Endothelial cell of umbilical vein (primary cell): Measurements from ENCODE around the gene HTRA3.

ENCODE experiments used
- EZH2 ChIP-seq: IDR thresholded peaks from 2 replicates; pipeline ENCODE4 v1.6.1; 2012; ENCODE audit warnings: borderline replicate concordance, low read depth, mild to moderate bottlenecking, moderate library complexity, low read length, inconsistent platforms; ENCODE audit not compliant: severe bottlenecking
- TF ChIP-seq, protein P1 (sequence below): IDR thresholded peaks from 2 replicates; pipeline ENCODE4 v1.6.1; 2011; ENCODE audit not compliant: insufficient read depth, insufficient read length
- TF ChIP-seq, protein P2 (sequence below), 2 donors: IDR thresholded peaks; 1 replicate in 1 of 2; 2 replicates in 1 of 2; pipeline ENCODE4 v1.5.1; 2011; ENCODE audit warnings: low read length in 2 of 2, mild to moderate bottlenecking in 2 of 2, moderate library complexity in 2 of 2, control low read depth in 1 of 2, inconsistent platforms in 1 of 2, low read depth in 1 of 2; ENCODE audit not compliant: insufficient read depth in 1 of 2; ENCODE audit errors: extremely low read depth in 1 of 2

DNA sequence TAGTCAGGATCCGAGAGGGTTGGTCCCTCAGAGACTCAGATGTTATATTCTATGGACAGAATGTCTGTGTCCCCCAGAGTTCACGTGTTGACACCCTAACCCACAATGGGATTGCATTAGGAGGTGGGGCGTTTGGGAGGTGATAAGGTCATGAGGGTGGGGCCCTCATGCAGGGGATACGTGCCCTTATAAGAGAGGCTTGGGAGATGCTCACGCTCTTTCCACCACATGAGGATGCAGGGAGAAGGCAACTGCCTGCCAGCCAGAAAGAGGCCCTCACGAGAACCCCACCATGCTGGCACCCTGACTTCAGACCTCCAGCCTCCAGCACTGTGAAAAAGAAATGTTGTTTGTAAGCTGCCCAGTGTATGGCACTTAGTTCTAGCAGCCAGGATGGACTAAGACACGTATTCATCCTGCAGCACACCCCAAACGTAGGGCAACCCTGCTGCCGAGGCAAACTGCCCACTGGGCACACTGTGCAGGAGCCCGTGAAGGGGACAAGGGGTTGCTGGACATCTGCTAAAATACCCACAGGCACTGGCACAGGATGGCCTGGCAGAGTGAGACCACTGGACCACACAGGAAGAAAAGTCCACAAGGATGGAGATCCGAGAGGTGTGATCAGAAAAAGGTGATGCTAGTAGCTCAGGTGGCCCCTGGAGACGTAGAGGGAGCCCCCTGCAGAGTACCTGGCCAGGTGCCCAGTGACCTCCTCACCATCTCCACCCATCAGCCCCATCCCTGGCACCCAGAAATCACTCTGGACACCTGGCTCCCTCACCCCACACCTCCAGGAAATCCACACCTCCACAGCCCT, 62.7 kb downstream of the HTRA3 start:
- TF ChIP-seq, protein P1, sequence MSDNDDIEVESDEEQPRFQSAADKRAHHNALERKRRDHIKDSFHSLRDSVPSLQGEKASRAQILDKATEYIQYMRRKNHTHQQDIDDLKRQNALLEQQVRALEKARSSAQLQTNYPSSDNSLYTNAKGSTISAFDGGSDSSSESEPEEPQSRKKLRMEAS = no peak
- TF ChIP-seq, protein P2, sequence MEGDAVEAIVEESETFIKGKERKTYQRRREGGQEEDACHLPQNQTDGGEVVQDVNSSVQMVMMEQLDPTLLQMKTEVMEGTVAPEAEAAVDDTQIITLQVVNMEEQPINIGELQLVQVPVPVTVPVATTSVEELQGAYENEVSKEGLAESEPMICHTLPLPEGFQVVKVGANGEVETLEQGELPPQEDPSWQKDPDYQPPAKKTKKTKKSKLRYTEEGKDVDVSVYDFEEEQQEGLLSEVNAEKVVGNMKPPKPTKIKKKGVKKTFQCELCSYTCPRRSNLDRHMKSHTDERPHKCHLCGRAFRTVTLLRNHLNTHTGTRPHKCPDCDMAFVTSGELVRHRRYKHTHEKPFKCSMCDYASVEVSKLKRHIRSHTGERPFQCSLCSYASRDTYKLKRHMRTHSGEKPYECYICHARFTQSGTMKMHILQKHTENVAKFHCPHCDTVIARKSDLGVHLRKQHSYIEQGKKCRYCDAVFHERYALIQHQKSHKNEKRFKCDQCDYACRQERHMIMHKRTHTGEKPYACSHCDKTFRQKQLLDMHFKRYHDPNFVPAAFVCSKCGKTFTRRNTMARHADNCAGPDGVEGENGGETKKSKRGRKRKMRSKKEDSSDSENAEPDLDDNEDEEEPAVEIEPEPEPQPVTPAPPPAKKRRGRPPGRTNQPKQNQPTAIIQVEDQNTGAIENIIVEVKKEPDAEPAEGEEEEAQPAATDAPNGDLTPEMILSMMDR (IDR thresholded peaks at IDR 0.05; ENCODE audit: extremely low read depth in 1 of 2, insufficient read depth in 1 of 2, low read depth in 1 of 2, low read length in 2 of 2) = no peak
- TF ChIP-seq EZH2 = no peak
